GM21529 (cell line): ENCODE measurements around the gene NUDT8.
"Not testable (repeated sequence)": the region's sequence is repeated elsewhere in the genome, so short reads cannot be mapped to it uniquely, and the experiment has no call there.

Source experiments
- ATAC-seq: cut with Tn5 transposase; IDR thresholded peaks from one replicate; pipeline ENCODE4 v1.9.1; 2021; ENCODE audit not compliant: unreplicated experiment

Gene NUDT8

GRCh38 chr11:67644042-67644441 lies 14.3 kb upstream of the NUDT8 start:
- no peak for ATAC-seq

GRCh38 chr11:67642173-67643120 lies 12.7 kb upstream of the NUDT8 start:
- ATAC-seq = no peak

GRCh38 chr11:67641338-67642172 lies 11.8 kb upstream of the NUDT8 start:
- no peak for ATAC-seq

- no peak for ATAC-seq
Measured at GRCh38 chr11:67640758-67641337, 11.1 kb upstream of the NUDT8 start.

GRCh38 chr11:67640021-67640757 lies 10.5 kb upstream of the NUDT8 start:
- ATAC-seq = no peak

GRCh38 chr11:67639438-67639859 lies 9.7 kb upstream of the NUDT8 start, which contains the start of gene TBX10:
TBX10 (minus strand) TSS chr11:67639763; CDS start chr11:67639472, 291 bp downstream.
- no peak for ATAC-seq

- no peak for ATAC-seq
Measured at GRCh38 chr11:67638535-67639437, 9.0 kb upstream of the NUDT8 start.

- ATAC-seq = not testable (repeated sequence)
Measured at GRCh38 chr11:67637441-67637840, 7.7 kb upstream of the NUDT8 start.

- ATAC-seq = no peak
Measured at GRCh38 chr11:67636962-67637361, 7.2 kb upstream of the NUDT8 start.

GRCh38 chr11:67635231-67635521 lies 5.4 kb upstream of the NUDT8 start:
- ATAC-seq = no peak

GRCh38 chr11:67634366-67635230 lies 4.9 kb upstream of the NUDT8 start:
- ATAC-seq = no peak

GRCh38 chr11:67633758-67634365 lies 4.1 kb upstream of the NUDT8 start:
- no peak for ATAC-seq

- ATAC-seq = no peak
Measured at GRCh38 chr11:67632982-67633755, 3.4 kb upstream of the NUDT8 start.

GRCh38 chr11:67632175-67632981 lies 2.6 kb upstream of the NUDT8 start:
- no peak for ATAC-seq

GRCh38 chr11:67631853-67632174 lies 2.1 kb upstream of the NUDT8 start:
- ATAC-seq = no peak

GRCh38 chr11:67631411-67631810 lies 1.7 kb upstream of the NUDT8 start:
- ATAC-seq = no peak

- no peak for ATAC-seq
Measured at GRCh38 chr11:67630943-67631331, 1.2 kb upstream of the NUDT8 start.
